HG03139 (cell line): ENCODE data around the gene SEPTIN8.

ENCODE experiments used
- ATAC-seq: cut with Tn5 transposase; IDR thresholded peaks from one replicate; pipeline ENCODE4 v1.9.1; 2021; ENCODE audit not compliant: unreplicated experiment

The SEPTIN8 gene

DNA sequence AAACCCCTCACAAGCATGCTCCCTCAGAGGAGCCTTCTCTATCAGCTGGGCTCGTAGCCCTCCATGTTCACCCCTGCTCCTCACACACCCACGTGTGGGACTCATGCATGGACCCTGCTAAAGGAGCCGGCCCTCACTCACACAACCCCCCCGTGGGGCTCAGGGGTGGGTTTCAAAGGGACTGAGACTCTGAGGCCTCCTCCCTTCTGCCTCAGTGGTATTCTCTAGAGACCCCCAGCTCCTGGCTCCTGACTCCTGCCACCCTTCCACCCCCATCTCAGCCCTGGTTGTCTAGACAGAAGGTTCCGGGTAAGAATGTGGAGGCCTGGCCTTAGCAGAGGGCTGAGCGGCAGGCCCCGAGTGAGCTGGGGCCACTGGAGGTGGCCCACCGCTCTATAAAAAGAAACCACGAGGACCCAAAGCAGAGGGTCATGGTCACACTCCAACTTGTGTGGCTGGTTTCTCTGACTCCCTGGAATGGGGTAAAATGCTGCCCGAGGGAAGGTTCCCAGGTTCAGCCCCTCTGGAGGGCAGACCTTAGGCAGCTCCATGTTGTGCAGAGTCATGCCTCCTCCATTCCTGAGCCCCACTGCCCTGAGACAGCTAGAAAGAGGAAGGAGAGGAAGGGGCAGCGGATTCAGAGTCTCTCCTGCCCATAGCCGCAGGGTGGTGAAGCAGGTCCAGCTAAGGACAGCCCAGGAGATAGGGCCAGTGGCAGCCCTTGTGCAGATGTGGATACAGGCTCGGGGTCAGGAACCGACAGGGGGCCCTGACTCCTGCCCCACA, 10.8 kb downstream of the SEPTIN8 start:
- no peak for ATAC-seq

DNA sequence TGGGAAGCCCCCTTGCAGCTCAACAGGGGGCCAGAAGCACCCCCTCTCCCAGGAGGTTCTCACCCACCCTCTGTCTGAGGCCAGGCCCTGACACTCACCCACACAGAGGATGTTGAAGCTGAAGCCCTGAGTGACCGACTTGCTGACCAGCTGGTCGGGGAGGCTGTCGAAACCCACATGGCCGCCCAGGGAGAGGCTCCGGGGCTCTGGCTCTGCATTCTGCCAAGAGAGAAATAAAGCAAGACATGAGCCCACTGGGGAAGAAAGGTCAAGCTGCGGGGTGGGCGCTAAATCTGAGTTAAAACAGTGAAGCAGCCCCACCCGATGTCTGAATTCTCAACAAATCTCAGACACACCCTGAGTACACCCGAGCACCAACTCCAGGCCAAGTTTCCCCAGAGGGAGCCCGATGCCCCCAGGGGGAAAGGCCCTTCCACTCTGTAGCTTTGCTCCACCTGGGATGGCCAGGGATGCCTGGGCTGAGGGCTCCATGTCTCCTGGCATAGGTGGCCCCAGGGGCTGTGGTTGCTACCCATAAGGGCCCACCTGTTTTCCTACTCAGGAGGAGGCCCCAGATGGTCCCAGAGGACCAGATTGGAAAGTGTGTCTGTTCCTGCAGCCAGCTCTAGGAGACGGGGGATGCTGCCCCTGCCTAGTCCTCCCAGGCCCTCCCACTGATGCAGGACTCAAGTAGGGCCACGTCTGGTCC, 11.6 kb downstream of the SEPTIN8 start:
- ATAC-seq, result no peak

GRCh38 chr5:132764671-132765238, 12.3 kb downstream of the SEPTIN8 start:
- no peak for ATAC-seq

DNA sequence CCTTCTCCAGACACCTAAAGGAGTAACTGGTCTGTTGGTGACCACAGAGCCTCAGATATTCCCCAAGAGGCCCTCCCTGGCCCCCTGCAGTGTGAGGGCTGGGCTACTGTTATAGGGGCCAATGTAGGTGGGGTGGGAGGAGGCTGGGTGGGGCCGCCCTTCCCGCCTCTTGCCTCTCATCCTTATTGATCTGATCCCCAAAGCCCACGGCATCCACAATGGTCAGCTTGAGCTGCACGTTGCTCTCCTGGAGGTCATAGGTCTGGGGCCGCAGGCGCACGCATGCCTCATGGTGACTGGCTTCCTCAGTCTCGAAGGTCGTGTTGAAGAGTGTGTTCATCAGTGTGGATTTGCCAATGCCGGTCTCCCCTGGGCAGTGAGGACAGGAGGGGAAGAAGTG, 13.0 kb downstream of the SEPTIN8 start:
- ATAC-seq, result no peak

- no peak for ATAC-seq
These were observed 13.6 kb downstream of the SEPTIN8 start for GRCh38 chr5:132763181-132764036.

DNA sequence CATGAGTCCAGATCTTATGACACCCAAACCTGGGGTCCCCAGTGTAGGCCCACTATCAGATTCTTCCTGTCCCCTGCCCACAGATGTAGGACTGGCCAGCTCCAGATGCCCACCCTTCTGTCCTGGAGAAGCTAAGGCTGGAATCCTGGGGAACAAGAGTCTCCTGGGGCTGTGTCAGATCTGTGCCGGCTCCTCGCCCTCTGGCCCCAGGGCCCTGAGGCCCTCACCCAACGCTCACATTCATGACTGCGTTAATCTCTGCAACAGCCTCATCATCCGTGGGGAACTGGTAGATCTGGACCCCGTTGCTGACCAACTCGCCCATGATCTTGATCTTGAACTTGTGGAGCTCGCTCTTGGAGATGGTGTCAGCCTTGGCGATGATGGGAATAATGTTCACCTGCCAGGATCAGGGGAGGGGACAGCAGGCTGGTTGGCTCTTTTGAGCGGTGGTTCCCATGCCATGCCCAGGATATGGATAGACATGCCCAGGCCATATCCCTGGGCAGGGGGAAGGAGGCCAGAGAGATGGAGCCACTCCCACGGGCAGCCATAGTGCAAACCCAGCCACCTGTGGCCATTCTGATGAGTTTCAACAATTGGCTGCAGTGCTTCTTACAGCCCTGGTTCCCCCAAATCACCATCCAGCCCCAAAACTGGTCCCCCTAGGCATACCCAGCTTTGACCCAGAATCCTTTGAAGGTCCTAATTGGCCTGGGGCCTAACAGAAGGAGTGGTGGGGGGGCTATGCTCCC, 14.6 kb downstream of the SEPTIN8 start:
- ATAC-seq, result no peak

GRCh38 chr5:132761321-132762240, 15.5 kb downstream of the SEPTIN8 start:
- ATAC-seq, result no peak

- no peak for ATAC-seq
These were observed 16.3 kb downstream of the SEPTIN8 start for GRCh38 chr5:132760601-132761317.

DNA sequence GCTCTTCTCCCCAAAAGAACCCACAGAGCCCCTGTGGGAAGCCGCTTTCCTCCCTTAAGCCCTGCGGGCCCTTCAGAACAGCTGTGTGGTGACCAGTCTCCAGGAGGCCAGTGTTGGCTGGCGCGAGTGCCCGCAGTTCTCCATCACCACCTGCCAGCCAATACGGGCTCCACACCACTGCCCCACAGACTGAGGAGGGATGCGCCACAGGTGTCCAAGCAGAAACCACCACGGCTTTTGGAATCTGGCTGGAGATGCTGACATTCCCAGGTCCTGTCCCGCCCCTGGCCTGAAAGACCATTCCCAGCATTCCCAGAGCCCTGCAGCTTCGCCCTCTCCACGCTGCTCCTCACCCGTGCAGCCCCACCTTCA, 17.0 kb downstream of the SEPTIN8 start:
- no peak for ATAC-seq

DNA sequence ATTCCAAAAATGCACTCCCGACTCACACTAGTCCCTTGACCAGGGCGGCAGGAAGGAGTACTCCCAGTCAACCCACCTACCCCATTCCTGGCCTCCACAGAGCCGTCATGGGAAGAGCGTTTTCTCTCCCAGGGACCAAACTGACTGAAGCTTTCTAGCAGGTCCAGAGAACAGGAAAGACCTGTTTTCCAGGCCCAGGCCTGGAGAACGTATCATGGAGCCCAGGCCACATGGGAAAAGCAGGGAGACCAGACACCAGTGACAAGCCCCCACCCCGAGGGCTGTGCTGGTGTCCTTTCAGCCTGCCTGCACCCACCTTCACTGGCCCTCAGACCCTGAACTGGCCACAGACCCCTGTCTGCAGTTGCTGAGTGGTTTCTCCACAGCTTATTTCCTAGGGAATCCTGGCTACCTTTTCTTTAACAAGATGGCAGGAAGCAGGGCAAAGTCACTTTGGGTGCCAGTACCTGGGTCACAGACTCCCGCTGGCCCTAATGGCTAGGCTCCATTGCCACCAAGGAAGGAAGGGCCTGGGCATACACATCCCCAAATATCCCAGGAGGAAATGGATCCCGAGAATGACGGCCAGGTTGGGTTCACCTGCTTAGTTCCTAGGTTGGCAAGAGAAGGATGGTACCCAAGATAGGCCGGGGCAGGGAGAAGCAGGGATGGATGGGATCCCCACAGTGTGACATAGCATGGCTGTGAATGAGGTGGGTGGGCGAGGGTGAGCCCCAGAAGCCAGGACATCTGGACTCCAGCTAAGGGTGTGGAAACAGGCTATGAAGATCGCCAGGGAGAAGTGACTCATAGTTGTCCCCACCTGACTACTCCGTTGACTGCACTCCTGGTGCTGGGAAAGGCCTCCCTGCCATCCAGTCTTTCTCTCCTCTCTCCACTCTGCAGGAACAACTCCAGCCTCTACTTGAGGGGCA, 17.7 kb downstream of the SEPTIN8 start:
- no peak for ATAC-seq

DNA sequence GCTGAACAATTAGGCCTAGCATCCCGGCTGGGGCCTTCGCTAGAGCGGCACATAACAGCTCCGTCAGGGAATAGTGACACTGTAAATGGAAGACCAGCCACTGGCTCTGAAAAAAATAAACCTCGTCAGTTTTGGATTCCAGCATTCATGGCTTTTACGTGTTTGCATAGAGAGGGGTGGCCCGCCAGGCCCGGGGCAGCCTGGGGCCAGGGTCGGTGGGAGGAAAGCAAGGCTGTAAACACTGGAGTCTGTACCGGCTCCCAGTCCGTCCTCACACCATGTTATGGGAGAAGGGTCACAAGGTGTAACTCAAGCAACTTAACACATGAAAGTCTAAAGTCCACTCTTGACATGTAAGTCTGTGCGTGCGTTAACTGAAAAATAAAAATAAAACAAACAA, 18.6 kb downstream of the SEPTIN8 start:
- no peak for ATAC-seq

GRCh38 chr5:132756542-132756941, 20.5 kb downstream of the SEPTIN8 start:
- no peak for ATAC-seq

DNA sequence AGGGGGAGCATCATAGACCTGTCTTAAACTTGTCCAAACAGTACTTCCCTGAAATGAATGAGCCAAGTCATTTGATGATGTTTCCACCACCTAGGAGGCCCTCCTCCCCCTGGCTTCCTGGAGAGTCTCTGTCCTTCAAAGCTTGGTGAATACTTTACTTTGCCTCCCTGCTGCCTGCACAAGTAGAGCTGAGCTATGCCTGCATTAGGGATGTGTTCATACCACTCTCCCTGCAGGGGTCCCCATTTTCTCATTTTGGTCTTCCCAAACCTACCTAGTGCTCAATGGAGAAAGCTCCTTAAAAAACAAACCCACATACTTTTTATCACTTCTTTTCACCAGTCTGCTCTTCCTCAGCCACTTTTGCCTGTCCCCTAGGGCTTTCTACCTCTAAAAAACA, 22.1 kb downstream of the SEPTIN8 start:
- no peak for ATAC-seq

DNA sequence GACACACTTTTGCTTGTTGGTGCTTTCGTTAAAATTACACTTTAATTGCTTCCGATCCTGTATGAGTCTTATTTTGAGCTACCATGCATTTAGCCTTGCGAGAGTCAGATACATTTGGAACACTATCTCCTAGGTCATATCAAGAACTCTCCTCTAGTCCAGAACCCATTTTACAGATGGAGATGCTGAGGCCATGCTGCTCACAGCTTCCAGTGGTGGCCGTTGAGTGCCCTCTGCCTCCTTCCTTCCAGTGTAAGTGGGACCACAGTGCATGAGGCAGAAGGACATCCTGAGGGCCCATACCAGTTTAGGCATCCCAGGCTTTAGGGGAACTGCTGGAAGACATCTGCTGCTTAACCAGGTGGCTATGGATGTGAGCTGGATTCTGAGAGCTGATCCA, 22.9 kb downstream of the SEPTIN8 start:
- no peak for ATAC-seq

- ATAC-seq, result no peak
These were observed 23.7 kb downstream of the SEPTIN8 start for GRCh38 chr5:132753135-132753987.

GRCh38 chr5:132752581-132753125, 24.4 kb downstream of the SEPTIN8 start:
- no peak for ATAC-seq
